ENCODE measurements around the gene STK39. TPM values are rescaled to one million over a fixed set of nuclear protein-coding genes. Genes with fewer than 3 reads are reported as not detected.
A peak's percentile ranks its signal among the peaks of the same experiment; 100 is the strongest.

Gene STK39
- total and polyA plus RNA-seq, 2 of the 4 experiments (the other 2 are of a cell fraction): 11.8 to 16.4 TPM

GRCh38 chr2:168246483-168247340, 683 bp downstream of the STK39 start:
- H3K56ac ChIP-seq (ENCODE audit: extremely low read depth, insufficient read depth, low read length): peak overlapping the region; percentile 48; the same call in 1 of the 2 replicates
- 0 out of 2 replicates have a peak overlapping the region, but pooled peaks have one; percentile 6 for H2BK20ac ChIP-seq (ENCODE audit: low read depth, low read length)
- peak overlapping the region; percentile 45 for H2AK9ac ChIP-seq (replicated peaks; ENCODE audit: low read depth, low read length, poor library complexity)
- peak overlapping the region; percentile 73 for H3K14ac ChIP-seq (replicated peaks; ENCODE audit: low read depth, low read length)
- H2AFZ ChIP-seq (replicated peaks; ENCODE audit: low read length, poor library complexity): peak overlapping the region; percentile 89
- H4K8ac ChIP-seq (ENCODE audit: low read depth in 2 of 2, low read length in 2 of 2): peak overlapping the region; percentile 28 to 50; a peak in 1 of 4 replicates
- H3K27ac ChIP-seq (ENCODE audit: insufficient read depth, low read length): peak overlapping the region; percentile 86
- WGBS, 2 experiments (ENCODE audit: extremely low coverage in 2 of 2, insufficient read length in 1 of 2): 0% methylated on average over 29 of the region's 95 CpGs; no CpG with 5 or more reads in 1 of the 2 experiments
- ATAC-seq (ENCODE audit: low read depth): peak; percentile 59
- peak overlapping the region; percentile 92 for H3K4me2 ChIP-seq (ENCODE audit: low read depth, low read length)
- H3K4me3 ChIP-seq (ENCODE audit: insufficient read depth, low read depth, low read length): peak overlapping the region; percentile 77
- no peak overlapping the region for H2AK5ac ChIP-seq (ENCODE audit: low read depth, low read length)
- H3K4ac ChIP-seq (ENCODE audit: low read depth, low read length): peak overlapping the region; percentile 73
- peak overlapping the region; percentile 74 for H3K23ac ChIP-seq (ENCODE audit: low read depth, low read length)
- H4K5ac ChIP-seq (ENCODE audit: low read depth, low read length): no peak overlapping the region
- TF ChIP-seq RCOR1 (IDR thresholded peaks at IDR 0.05; ENCODE audit: insufficient replicate concordance, low read length) (no peak), MAZ (IDR thresholded peaks at IDR 0.05; ENCODE audit: borderline replicate concordance, low read depth, low read length) (no peak), BHLHE40 (IDR thresholded peaks at IDR 0.05; ENCODE audit: low read depth, low read length) (no peak), MXI1 (IDR thresholded peaks at IDR 0.05; ENCODE audit: borderline replicate concordance, low read depth, low read length) (peak; percentile 11; the same call in 1 of the 2 replicates), CTCF (conservative IDR thresholded peaks at IDR 0.05; ENCODE audit: low read depth, low read length) (peak; percentile 33), CHD1 (IDR thresholded peaks at IDR 0.05; ENCODE audit: low read depth, low read length) (no peak), RAD21 (IDR thresholded peaks at IDR 0.05; ENCODE audit: low read length) (peak; percentile 23; the same call in 1 of the 2 replicates), USF2 (IDR thresholded peaks at IDR 0.05; ENCODE audit: low read depth, low read length) (no peak), NFE2L2 (IDR thresholded peaks at IDR 0.05; ENCODE audit: low read depth, low read length) (no peak)
- no peaks in the 10 kb centered on the region for H3K9me3 ChIP-seq (ENCODE audit: control insufficient read depth, insufficient read depth, low read length)
- peak overlapping the region; percentile 81 for H2BK5ac ChIP-seq (ENCODE audit: low read depth, low read length, poor library complexity, severe bottlenecking)
- intact Hi-C loops (cut with micrococcal nuclease): loop anchor here (1.0 to 10.0 kb wide), 6 partner anchors 34 to 511 kb away; partner anchors contain the start of gene CERS6
- no peaks in the 10 kb centered on the region for H3K36me3 ChIP-seq (ENCODE audit: control insufficient read depth, insufficient read depth, low read length)
- peaks cover 11% of the 10 kb centered on the region for H3K9me1 ChIP-seq (ENCODE audit: insufficient read depth, low read length)
- BruUV-seq (replicated peaks): no TSS peak
- ChIA-PET POLR2A (ENCODE audit: unreplicated experiment) (no interaction called here), CTCF (interaction anchor here (0.5 to 1.2 kb wide), 2 partner anchors 111 to 416 kb away, joined by 3 to 5 read pairs; no protein-coding TSS in a partner anchor)
- H3K9ac ChIP-seq (ENCODE audit: low read depth, low read length): peak overlapping the region; percentile 90
- H2BK15ac ChIP-seq (ENCODE audit: low read depth, low read length): no peak overlapping the region; the same call in 2 of the 3 replicates
- H3K79me1 ChIP-seq (ENCODE audit: low read depth in 1 of 2, low read length in 2 of 2): peaks cover 16 to 40% of the 10 kb centered on the region in 2 experiments
- no peak overlapping the region; the same call in 1 of the 2 replicates for H3K18ac ChIP-seq (ENCODE audit: low read depth, low read length)
- no peaks in the 10 kb centered on the region for H3K27me3 ChIP-seq (ENCODE audit: control insufficient read depth, insufficient read depth, low read length)
- in situ Hi-C loops (cut with MboI; ENCODE audit: low sequenced_read_pairs): no loop called here
- H4K91ac ChIP-seq (ENCODE audit: insufficient read depth, low read depth, low read length): peak overlapping the region; percentile 14; the same call in 1 of the 2 replicates
- dilution Hi-C loops (cut with HindIII; ENCODE audit: low sequenced_read_pairs, unreplicated experiment): no loop called here
- peaks cover 10% of the 10 kb centered on the region for H3K4me1 ChIP-seq (ENCODE audit: control insufficient read depth, insufficient read depth, low read length)
- H2BK120ac ChIP-seq (ENCODE audit: low read depth, low read length): peak overlapping the region; percentile 20; the same call in 1 of the 2 replicates
- H4K20me1 ChIP-seq (ENCODE audit: insufficient read depth, low read length): peaks cover 21% of the 10 kb centered on the region
- peak; percentile 64 for DNase-seq
